ENCODE data around the gene CDH13.

Gene CDH13

DNA sequence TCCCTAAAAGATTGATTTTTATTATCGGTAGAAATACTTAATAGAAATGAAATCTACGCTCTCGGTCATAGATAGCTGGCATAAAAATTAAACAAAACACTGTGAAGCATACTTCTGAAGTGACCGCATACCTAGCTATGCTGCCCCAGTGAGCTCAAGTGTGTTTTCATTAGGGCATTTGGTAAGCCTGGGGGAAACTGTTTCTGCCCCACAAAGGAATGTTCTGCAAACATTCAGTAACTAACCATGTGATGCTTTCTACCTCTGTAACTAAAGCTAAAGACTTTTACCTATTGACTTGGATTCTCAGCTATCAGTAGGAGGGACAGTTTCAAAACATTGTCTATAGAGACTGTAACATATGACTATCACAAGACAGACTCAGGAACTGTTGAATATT lies 1087.5 kb downstream of the CDH13 start:
- FAIRE-seq, result no peak

DNA sequence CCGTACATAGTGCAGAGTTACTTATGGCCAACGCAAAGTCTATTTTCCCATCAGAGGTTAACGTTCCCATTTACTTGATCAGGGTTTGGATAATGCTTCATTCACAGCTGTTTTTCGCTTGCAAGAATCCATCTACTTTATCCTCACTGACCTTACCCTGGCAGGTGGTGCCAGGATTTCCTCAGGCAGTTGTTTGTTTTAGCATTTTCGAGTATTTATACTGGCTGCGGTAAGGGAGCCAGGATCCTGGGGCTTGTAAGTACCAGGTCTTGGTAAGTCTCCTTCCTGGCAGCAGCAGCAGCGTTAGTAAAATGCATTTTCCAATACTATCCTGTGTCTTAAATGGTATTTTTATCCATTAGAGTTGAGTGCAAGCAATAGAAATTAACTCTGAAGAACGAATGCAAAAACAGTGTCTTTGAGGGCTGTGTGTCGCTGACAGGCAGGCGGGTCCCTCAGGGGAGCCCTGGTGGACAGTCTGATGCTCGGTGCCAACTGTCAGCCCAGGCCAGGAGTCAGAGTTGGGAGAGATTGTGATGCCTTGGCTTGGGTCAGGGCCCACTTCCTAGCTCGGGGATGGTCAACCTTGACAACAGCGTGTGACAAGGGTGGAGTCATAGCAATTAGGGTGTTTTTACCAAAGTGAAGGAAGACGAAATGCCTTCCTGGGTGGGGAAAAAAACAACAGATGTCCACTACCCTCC lies 1088.6 kb downstream of the CDH13 start:
- FAIRE-seq, result no peak

DNA sequence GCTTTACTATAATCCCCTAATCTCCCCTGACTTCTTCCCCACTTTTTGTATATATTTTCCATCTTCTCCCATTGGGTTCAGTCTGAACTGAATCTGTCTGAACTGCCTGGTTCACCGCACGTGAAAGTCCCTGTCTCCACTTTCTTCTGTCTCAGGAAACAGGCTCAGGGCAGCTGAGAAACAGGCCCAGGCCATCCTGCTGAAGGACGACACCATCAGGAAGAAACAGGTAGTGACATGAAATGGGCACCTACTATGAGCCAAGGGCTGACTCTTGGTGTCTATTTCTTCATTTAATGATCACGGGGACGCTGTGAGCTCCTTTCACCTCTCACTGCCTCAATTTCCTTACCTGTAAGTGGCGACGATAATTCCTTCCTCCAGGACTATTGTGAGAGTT lies 1090.5 kb downstream of the CDH13 start:
- FAIRE-seq, result no peak

DNA sequence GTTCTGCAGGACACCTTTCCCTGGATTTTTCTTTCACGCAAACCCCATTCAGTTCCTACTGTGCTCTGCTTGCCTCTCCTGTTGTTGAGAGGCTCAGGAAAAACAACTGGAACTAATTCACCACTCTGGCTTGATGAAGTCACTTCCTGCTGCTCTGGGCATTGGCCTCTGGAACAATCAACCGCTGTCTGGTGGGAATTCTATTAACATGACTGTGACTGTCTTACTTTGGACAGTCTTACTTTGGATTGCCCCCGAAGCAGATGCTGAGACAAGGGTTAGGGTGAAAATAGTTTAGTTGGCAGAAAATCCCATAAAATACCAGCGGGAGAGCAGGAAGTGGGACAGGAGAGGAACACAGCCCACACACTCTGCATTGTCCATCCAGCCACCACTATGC lies 1091.0 kb downstream of the CDH13 start:
- no peak for FAIRE-seq

GRCh38 chr16:83720213-83720612 lies 1093.4 kb downstream of the CDH13 start:
- FAIRE-seq, result no peak

DNA sequence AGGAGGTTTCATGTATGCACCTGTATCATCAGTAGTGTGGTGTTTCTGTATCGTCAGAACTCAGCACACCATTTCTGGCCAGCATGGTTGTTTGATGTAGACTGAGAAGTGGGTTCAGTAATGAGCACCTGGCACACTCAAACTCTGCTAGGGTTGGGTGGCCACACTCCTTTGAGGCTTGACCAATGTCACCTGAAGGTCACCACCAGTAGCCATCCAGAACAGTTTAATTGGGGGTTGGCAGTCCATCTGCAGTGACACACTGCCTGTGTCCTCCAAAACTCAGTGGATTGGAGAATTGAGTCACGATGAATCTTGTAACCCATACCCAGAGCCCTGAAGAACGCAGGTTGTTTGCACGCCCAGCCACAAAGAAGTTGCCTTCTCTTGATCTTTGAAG lies 1094.2 kb downstream of the CDH13 start:
- FAIRE-seq, result no peak

GRCh38 chr16:83721676-83722075 lies 1094.9 kb downstream of the CDH13 start:
- no peak for FAIRE-seq

DNA sequence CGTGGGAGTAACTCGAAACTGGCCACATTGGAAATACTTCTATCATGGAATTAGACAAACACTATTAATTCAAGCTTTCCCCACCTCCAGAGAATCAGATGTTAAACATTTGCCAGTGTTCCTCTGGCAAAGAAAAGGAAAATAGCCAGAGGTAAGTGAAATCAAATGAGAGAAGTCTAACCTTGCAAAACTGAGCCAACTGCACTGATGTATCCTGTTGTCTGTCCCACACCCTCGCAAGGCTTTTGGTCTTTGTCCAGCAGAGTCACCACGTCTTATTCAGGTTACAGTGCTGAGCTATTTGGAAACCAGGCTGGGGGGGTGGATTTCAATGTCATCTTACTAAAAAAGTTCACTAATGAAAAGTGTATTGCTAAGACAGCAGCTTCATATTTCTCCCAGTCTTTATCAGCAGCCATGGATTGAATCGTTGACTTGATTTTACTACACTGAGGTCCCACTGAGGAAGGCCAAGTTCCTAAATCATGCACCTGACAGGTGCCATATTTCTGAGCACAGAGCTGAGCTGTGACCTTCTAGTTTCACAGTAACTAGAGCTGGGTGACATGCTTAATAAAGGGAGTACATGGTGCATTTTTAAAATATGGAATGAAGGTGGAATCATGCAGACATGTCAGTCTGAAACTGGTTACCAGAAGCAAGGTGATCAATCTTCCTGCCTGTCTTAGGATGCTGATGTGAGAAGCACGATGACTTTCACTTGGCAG lies 1095.9 kb downstream of the CDH13 start:
- FAIRE-seq, result no peak

GRCh38 chr16:83723244-83723643 lies 1096.5 kb downstream of the CDH13 start:
- FAIRE-seq, result no peak

DNA sequence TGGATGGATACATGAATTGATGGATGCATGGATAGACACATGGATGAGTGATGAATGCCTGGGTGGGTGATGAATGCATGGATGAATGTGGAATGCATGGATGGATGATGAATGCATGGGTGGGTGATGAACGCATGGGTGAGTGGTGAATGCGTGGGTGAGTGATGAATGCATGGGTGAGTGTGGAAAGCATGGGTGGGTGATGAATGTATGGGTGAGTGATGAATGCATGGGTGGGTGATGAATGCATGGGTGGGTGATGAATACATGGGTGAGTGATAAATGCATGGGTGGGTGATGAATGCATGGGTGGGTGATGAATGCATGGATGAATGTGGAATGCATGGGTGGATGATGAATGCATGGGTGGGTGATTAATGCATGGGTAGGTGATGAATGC lies 1097.1 kb downstream of the CDH13 start:
- FAIRE-seq, result no peak

- FAIRE-seq, result no peak
These were observed 1097.8 kb downstream of the CDH13 start for GRCh38 chr16:83724585-83724984.

- FAIRE-seq, result no peak
These were observed 1098.5 kb downstream of the CDH13 start for GRCh38 chr16:83725313-83725712.

- FAIRE-seq, result no peak
These were observed 1100.2 kb downstream of the CDH13 start for GRCh38 chr16:83727018-83727417.

DNA sequence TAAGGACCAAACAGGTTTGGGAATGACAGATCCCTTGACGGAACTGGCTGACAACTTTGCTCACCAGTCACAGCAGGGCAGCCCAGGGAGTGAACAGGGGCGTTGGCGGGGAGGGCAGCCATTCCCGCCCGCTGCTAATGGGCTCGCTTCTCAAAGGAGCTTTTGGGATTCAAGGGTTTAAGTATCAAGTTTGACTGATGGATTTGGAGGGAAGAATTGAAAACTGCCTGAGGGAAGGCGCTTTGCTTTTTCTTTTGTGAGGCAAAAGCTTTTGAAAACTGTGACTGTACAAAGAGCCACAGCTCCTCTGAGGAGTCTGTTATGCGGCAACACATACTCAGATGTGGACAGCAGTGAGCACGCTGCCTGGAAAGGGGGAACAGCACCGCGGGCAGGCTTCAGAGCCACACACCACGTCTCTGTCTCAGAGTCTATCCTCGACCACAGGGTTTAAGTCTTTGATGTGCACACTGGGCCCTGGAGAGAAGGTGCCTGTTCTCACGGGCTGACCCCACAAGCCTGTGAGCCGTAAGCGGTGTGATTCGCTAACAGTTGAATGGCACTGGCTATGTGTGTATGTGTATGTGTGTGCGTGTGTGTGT lies 1101.1 kb downstream of the CDH13 start:
- no peak for FAIRE-seq

DNA sequence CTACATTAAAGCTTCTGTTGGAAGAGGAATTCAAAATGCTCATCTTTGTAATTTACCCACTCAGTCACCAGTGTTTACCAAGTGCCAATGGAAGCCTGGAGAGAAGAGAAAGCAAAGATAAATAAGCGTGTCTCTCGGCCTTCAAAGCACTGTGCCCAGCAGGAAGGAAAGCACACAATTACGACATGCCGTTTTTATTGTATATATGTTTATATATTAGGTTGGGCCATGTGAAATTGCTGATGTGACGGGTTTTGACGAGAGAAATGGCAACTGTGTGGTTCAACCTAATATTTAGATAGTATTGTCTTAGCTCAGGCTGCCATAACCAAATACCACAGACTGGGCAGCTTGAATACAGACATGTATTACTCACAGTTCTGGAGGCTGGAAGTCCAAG lies 1101.7 kb downstream of the CDH13 start:
- FAIRE-seq, result no peak

GRCh38 chr16:83730812-83731211 lies 1104.0 kb downstream of the CDH13 start:
- FAIRE-seq, result no peak

- FAIRE-seq, result no peak
These were observed 1105.8 kb downstream of the CDH13 start for GRCh38 chr16:83732536-83732935.

GRCh38 chr16:83733301-83733700 lies 1106.5 kb downstream of the CDH13 start:
- no peak for FAIRE-seq

- FAIRE-seq, result no peak
These were observed 1107.4 kb downstream of the CDH13 start for GRCh38 chr16:83734136-83734535.

DNA sequence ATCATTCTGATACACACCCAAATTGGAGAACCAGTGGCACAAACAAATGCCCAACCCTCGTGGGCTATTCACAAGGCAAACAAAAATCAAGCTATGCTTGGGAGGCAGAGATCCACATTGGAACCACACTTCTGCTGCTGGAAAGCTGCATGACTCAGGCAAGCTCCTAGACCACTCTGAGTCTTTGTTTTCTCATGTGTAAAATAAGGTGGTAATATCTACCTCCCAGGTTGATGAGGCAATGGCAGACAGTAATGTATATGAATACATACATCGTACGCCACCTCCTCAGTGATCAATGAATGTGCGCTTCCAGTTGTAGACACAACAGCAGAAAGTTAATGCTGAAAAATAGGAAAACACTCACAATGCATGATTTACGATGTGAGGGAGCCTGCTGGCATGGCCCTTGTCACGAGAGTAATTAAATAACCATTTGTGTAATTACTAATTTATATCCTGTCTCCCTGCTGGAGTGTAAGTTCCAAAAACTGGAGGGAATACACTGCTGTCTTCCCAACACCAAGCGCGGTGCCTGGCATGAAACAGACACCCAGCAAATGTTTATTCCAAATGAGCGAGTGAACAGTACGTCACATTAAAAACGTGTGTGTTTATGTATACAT lies 1111.1 kb downstream of the CDH13 start:
- no peak for FAIRE-seq

DNA sequence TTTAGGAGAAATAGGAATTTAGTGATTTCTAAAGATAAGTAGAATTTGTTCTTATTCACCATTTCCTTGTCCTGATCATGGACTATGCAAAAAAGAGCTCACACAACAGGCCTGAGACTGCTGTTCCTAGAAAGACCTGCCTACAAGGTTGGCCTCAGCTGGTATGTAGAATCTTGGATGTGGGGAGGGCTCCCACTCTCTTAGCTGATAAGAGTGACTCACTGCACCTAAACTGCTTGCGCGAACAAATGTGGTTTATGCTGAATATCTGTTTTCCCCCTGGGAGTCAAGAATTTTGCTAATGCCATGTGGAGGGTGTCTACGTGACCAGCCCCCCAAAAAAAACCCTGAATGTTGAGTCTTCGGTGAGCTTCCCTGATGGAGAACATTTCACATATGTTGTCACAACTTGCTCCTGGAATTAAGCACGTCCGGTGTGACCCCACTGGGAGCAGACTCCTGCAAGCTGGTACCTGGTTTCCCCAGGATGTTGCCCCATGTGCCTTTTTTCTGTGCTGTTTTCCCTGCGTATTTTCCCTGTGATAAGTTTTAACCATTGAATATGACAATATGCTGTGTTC lies 1112.2 kb downstream of the CDH13 start:
- no peak for FAIRE-seq

DNA sequence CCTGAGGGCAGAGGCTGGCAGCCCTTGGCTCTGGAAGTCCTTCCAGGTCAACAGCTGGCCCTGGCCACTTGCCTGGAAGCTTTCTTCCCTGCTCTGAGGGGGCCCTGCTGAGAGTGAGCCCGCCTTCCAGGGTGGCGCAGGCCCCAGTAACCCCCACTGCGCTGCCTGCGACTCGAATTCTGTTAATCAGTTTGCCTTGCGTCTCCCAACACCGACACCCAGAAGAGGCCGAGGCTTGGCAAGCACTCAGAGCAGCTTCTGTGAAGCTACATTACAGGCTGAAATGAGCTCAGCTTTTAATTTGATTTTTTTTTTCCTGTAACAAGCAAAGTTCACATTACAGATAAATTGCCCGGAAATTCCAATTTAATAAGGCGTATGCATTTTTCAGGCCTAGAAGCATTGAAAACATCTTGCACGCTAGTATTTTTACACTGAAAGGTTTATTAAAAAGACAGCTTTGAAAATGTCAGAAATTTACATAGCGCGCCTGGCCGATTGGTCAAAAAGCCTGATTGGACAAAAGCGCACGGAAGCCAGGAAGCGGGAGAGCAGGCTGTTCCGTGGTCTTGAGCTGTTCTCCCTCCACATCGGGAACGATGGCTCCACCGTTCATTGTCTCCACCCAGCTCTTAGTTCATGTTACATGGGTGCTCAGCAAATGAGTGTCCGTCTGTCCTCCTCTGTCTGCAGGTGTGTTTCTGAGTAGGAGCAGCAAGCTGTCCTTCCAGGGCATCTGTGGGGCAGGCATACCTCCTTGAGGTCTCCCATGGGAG lies 1115.5 kb downstream of the CDH13 start:
- FAIRE-seq, result no peak

DNA sequence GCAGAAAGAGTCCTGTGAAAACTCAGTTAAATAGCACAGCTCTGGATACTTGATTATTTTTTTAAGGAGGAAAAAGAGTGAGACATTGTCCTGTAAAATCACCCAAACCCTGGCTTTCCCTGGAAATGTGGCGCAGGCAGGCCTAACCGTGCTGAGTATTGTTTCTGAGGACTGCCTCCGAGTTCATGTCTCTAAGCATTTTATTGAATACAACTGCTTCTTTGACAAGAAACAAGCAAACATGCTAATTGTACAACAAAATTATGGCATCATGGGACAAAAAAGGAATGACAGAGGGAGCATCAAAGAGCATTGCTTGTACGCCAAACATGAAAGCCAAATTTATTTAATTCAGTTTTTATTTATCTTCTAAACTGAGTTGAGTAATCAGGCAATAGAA lies 1116.5 kb downstream of the CDH13 start:
- FAIRE-seq, result no peak
